Embryonic facial prominence (tissue), 1 donor: ENCODE results near the gene ELK3.

Experiments used
- DNase-seq: peaks from one replicate; pipeline ENCODE4 v3.0.0-alpha.2; 2016; ENCODE audit errors: extremely low spot score

Gene ELK3

DNA sequence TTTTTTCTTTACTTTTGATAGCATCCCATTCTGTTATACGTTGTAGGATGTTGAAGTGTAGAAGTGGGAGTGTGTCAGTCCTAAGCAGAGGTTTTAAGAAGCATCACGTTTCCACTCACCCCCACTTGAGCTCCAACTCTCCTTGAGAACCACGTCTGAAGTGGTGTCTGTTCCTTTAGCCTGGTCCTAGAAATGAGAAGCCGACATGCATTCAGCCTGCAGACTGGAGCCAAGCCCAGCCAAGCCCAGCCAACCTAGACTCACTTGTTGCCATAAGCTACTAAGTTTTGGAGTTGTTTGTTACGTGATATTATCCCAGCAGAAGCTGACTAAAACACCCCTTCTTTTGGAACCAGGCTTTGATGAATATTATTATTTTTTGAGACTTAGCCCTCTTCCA lies 4.4 kb upstream of the ELK3 start:
- DNase-seq, result no peak

DNA sequence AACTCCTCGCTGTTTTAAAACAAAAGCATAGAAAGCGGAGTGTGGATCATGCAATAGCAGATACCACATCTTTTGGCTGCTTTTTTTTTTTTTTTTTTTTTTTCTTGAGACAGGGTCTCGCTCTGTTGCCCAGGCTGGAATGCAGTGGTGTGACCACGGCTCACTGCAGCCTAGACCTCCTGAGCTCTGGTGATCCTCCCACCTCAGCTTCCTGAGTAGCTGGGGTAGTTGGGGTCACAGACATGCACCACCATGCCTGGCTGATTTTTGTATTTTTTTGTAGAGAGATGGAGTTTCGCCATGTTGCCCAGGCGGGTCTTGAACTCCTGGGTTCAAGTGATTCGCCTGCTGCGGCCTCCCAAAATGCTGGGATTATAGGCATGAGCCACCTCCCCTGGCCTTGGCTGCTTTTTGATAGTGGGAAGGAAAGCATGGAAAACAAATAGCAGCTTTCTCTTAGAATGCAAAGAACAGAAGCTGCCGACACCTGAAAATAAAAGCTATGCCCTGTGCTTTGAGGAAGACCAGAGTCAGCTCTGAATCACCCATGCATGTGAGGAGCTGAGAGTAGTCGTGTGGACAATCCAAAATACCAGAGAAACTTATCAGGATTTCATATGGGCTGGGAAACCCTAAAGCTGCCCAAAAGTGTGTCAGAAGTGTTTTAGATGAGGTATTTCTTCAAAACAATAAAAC lies 3.6 kb upstream of the ELK3 start:
- no peak for DNase-seq

DNA sequence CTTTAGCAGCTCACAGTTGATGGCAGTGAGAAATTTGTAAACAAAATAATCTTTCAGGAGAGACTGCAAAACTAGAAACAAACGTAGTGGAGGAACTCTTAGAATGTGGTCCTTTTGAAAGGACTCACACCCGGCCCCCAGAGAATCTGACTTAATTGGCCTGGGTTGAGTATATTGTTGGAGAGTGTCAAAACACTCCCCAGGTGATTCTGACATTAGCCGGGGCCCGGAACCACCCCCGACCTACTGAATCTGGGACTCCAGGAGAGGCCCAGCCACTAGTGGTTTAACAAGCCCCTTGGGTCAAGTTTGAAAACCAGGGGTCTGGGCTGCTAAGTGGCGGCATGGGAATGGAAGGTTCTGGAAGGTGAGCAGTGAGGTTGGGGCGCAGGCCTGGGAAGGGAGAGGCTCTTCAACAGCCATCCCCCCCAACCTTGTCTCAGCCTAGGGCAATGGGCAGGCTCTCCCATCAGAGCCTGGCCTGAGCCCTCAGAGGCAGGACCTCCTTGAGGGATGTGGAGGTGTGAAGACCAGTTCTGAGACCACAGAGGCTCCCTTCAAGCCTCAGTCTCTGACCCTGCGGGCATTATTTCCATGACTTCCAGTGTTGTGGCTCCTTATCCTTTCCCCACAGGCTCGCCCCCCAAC lies 1.1 kb upstream of the ELK3 start:
- no peak for DNase-seq

DNA sequence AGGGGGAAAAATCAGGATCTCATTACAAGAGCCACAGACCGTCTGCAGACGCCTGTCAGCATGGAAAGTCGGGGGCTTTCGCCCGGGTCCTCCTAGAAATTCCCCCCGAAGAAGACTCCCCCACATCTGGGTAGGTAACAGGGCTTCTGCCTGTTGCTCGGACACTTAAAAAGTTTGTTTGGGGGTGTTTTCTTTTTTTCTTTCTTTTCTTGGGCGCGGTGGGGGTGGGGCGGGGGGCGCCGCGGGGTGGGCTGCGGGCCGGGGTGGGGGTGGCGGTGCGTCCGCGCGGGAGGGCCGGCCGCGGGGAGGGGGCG lies 358 bp downstream of the ELK3 start:
- no peak for DNase-seq

DNA sequence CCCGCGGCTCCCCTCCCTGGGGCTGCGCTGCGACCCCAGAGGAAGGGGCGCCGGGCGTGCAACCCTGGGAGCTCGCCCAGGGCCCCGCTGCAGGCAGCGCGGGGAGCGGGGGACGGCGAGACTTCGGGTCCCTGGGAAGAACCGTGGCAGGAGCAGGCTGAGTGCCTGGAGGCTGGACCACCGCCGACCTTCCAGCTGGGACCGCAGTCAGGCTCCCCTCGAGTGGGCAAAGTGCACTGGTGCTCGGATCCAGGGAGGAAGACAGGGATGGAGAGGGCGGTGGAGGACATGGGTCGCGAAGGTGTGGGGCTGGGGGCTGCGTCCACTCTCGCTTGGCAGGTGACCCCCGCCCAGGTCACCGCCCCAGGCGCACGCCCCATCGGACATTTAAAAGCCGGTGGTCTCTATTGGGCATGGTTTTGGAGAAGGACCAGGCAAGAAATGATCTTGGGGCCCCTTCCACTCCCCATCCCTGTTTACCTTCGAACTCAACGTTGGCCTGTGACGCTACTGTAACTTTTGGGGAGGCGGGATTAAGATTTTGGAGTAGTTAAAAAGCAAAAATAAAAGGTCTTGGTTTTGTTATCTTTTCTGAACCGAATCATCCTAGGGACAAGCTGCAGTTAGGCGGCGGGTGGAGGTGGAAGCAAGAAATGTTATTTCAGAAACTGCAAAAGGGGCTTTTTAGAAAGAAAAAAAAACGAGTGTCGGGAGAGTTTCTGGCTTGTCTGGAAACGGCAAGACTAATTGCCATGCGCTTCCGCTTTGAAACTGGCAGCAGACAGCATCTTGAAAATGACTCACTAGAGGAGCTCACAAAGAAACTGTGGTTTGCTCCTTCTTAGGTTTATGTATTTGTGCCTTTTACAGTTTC lies 1.0 kb downstream of the ELK3 start:
- peak; percentile 75 for DNase-seq

DNA sequence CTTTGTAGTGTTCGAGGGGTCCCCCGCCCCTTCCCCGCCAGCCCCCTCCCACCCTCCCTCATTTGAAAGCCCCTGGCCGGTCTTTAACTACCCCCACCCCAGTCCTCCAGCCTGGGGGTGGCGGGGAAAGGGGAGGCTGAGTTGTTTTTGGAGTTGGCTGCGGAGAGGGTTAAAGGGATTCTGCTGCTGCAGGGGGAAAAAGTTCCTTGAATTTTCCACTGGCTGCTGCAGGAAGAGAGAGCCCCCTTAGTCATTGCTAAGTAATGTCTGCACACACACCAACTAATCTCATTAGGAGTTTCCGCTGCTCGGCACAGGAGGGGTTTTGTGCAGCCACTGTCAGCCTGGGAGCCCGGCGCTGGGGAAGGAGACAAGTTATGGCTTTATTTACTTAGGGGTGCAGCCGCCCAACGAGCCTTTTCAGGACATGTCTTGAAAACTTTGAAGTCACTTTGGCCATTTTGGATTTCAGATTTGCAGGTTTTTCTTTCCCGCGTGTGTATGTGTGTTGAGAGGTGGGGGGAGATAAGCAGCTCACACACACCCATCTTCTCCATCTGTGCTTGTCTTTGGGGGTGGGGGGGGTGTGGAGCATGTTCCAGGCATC lies 1.8 kb downstream of the ELK3 start:
- DNase-seq, result peak; percentile 76

DNA sequence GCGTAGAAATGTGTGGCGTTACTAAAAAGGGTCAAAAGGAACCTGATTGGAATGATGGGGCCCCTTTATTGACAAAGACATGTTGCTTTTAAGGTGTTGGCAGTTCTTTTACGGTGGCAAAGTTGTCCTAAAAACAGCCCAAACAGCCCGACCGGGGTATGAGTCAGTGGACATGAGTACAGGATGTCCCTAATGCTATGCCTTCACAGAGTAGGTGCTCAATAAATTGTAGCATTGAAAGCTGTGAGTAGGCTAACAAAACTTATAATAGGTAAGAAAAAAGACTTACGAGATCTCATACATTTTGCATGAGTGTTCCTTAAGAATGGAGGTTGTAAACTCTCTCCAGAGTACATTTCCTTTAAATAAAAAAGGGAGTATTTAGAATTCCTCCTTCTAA lies 2.6 kb downstream of the ELK3 start:
- DNase-seq, result no peak

DNA sequence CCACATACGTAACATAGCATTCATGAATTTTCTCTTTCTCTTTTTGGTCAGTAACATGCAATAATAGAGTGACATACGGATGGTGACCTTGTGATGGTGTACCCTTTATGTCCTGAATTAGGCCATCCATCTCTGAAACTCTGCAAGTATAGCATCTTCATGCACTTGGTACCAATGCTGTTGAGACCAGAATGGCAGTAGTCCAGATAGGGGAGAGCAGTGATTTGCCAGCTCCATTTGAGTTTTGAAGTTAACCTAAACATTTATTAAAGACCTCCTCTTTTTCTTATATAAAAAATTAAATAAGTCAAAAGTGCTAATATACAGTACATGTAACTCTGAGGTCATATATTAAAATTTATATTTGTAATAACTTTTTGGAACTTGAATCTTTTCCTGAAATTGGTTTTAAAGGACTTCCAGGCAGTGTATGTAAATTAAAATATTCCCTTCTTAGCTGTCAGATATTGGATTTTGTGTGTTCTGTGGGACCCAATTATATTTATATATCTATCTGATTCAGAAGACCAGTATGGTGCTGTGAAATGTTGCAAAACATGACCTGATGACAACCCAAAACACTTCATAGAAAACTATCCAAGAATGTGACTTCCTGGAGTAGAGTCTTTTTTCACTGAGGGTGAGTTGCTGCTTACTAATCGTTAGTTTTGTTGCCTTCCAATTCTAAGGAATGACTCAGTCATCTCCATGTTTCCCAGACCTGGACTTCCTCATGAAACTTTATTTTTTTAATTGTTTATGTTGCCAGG lies 3.5 kb downstream of the ELK3 start:
- DNase-seq, result no peak

DNA sequence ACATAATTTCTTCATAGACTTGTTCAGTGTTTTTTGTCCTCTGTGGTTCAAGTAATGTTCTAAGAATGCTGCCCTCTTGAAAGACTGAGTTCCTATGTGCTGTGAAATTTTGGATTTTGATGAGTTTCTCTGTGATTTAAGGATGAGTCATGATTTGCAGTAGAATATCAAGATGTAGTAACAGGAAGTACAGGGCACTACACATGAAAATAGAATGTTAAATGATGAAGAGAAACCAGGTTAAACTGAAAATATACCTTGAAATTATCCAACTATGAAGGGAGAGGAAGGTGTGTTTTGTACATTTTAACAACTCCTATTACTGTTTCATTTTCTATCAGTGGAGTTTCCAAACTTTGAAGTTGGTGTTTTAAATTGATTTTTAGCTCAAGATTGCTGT lies 4.8 kb downstream of the ELK3 start:
- DNase-seq, result no peak

DNA sequence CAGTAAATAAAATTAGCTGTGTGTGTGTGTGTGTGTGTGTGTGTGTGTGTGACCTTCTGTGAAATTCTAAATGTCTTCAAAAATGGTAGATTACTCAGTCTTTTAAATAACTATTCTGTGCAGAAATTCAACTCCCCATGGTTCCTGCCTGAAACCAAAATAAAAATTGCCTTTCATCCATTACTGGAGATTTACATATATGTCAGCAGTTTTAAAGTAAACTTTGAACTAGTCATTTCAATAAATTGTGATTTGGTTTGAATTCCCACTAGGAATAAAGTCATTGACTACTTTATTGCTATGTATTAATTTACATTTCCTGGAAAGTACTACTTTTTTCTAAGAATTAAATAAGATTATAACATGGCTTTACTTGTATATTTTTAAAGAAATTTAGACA lies 5.3 kb downstream of the ELK3 start:
- no peak for DNase-seq

DNA sequence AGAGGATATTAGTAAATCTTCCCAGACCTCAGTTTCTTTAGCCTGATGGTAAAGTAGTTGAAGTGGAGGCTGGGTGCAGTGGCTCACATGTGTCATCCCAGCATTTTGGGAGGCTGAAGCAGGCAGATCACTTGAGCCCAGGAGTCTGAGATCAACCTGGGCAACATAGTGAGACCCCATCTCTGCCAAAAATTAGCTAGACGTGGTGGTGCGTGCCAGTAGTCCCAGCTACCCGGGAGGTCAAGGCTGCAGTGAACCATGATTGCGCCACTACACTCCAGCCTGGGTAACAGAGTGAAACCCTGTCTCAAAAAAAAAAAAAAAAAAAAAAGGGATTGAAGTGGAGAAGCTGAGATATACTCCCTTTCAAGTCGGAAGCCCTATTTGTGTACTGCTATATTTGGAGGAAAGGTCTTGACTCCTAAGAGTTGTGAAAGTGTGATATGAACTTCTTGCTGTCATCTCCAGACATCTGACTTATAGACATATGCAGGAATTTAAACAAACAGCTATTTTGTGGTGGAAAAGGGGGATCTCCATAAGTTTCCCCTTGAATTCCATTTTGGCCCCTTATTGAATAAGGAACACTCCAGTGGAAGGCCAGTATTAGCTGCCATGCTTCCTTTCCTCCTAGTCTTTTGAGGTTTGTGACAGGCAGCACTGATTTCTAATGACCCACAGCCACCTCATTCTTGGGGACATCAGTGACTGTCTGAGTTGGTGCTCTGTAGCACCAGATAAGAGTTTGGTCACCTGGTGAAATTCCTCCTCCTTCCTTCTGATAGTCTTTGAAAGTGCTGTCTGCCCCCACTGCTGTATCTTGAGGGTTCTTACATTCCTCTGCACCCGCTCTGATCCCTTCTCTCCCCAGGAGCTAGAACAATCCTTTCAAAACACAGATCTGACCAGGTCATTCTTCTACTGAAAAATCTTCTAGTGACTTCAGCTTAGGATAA lies 7.4 kb downstream of the ELK3 start:
- no peak for DNase-seq

DNA sequence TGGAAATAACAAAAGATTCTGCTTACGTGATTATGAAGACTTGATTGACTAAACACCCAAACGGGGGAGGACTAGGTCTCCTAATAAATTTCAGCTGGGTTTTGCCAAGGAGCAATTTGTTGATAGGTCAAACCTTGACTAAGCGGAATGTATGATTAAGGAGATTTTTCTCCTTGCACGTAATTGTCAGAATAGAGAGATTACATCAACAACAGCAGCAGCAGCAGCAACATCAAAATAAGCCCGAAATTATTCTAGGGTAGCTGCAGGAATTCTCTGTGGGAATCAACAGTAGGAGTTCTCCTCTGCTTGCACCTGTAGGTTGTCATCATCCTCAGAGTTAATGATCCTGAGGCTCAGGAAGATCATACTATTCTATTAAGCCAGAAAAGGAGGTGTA lies 10.2 kb downstream of the ELK3 start:
- DNase-seq, result no peak

DNA sequence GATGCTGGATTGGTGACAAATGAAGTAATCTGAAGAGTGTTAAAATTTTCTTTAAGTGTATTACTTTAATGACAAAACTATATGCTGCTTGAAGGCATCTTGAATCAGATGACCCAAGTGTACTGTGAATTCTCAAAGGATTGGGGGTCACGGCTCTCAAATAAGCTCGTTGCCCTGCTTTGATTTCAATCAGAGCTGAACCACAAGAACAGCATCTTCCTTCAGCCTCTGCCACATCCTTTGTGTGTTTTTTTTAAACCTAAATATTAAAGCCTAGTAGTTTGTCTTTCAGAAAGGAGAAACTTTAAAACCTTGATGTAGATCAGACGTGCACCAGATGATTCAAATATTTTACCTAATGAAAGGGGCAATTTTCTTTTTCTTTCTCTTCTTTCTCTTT lies 11.7 kb downstream of the ELK3 start:
- DNase-seq, result no peak

DNA sequence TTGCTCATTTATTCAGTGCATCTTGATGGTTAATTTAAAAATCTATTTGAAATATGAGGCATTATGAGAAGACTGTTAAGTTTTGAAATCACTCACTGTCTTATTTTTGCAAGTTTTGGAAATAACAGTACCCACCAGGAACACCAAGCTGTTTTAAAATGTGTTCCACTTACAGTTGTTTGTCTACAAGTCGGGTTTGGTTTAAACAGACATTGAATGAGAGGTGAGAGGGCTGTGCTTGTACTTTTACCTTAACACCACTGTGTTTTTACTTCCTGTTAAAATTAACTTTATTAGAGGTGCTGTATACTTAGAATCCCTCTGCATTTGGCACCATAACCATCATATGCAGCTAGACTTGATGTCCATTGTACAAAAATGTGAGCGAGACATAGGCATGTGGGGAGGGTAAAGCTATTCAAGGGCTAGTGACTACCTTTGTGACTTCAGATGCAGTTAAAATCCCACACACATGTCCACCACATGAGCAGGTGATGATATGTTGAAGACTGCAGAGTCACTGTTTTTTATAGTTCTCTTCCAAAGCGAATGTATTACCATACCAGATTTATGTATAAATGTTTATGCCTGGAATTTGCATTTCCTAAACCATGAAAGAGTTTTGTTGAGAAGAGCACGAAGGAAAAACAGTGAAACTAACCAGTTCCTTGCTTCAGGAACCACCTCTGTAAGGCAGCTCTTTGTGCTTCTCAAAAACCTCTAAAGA lies 12.9 kb downstream of the ELK3 start:
- DNase-seq, result no peak

DNA sequence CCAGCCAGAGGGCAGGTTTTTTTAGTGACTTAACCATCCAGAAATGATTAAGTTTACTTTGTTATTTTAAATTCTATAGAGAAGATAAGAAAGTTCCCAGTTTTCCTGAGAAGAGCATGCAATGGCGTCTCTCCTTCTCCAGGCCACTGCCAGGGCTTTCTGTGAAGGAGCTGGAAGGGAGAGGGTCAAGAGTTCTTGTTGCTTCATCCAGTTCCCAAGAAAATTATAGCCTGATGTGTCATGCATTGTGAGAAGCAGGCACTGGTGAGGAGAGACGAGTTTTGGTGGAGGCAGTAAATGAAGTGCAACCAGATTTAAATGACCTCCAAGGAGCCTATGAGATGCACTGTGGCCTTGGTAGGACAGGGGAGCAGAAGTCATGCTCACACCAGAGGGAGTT lies 14.2 kb downstream of the ELK3 start:
- no peak for DNase-seq

DNA sequence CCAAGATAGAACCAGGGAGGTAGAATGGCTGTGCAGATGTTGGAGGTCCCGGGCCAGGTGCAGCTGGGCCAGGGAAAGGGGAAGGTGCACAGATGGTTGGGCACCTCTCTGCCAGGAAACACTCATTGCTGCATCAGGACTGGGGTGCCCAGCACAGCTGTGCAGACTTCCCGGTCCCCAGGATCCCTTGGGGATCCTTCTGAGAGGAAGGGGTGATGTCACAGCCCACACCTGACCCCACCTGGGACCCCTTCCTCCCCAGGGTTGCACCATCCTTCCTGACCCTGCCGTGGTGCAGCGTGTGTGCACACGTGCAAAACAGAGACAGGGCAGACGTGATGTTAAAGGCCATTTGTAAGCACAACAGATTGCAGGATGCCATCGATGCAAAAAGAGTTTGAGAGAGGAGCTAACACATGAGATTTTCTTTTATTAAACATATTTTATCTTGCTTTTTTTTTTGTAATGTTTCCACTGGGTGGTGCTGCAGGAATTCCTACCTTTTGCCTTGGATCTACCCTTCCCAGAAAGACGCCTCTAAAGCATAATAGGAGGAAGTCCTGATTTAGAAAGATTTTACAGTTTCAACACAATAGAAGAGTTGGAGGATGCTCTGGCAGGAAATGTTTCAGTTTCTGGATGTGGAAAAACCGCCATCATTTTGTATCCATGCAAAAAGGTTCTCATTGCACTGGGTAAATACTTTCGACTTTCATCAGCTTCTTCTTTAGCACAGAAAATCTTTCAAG lies 14.8 kb downstream of the ELK3 start:
- no peak for DNase-seq

DNA sequence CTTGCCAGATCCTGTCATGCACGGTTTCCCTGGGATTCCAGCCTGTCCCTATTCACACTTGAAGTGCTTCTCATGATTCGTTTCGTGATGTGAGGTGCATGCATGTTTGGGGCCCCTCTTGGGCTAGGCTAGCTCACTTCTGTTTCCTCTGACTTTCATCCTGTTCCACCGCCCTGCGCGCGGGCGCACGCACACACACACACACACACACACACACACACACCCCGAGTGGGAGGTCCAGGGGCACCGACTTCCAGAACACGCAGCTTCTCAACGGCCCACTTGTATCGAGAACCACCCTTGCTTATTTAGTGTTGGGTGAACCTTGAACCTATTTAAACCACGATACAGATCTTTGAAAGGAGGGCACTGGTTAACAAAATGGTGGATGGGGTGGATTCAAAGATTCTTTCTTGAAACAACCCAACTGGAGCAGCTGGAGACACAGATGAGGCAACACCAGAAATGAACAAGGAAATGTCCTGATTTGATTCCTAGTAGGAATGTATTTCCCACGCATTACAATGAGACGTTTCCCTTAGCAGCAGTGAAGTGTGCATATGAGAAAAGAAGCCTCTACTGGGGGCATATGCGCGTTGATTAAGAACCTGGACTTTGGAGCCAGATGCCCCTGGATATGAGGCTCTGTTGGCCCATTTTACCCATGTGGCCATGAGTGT lies 16.3 kb downstream of the ELK3 start:
- no peak for DNase-seq

DNA sequence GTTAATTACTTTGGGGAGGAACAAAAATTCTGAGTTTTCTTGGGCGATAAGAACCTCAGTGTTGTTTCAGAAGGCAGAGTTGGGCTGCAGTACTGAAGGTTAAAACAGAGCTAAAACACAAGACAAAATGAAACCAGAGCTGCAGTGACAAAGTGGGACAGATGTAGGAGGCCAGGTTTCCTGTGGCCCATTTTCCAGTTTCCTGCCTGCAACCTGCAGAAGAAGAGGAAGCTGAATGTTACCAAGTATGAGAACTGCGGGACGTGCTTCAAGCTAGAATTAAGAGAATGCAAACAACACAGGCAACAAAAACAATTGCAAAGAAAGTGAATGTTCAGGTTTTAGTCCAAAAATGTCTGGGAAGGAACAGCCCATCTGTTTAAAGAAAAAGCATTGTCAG lies 17.8 kb downstream of the ELK3 start:
- no peak for DNase-seq
